Breast epithelium (tissue), 3 donors: ENCODE measurements around the gene MAP2K5.

ENCODE experiments used
- CTCF ChIP-seq, 3 donors: fragments of 450-650 bp; IDR thresholded peaks; one replicate each; pipeline ENCODE4 v1.5.1; 2016 to 2017; ENCODE audit warnings: antibody characterized with exemption in 3 of 3, mild to moderate bottlenecking in 3 of 3, moderate library complexity in 3 of 3
- POLR2A ChIP-seq: fragments of 450-650 bp; IDR thresholded peaks from one replicate; pipeline ENCODE4 v1.6.1; 2016; ENCODE audit warnings: antibody characterized with exemption, mild to moderate bottlenecking, moderate library complexity

DNA sequence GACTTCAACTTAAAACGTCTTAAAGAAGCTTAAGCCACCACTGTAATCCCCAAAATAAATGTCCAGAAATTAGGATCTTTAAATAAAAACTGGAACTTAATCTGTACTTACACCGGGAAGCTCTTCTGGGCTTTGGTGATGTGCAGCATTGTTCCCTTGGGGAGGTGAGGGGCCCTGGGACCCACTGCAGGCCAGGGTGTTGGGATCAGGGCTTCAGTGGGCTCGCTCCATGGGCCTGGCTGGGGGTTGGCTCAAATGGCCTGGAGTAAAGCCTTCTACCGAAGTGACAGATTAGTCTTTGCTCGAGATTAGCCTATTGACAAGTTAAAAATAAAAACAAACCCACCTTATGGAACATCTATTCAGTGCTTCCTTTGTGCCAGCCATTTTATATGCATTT lies 303.5 kb downstream of the MAP2K5 start:
- TF ChIP-seq CTCF (IDR thresholded peaks at IDR 0.05): no peak
- no peak for TF ChIP-seq POLR2A
